Suprapubic skin (tissue), 4 donors: ENCODE data around the gene ANGPTL5. TPM values are rescaled to one million over a fixed set of nuclear protein-coding genes. Genes with fewer than 3 reads are reported as not detected.

Experiments used
- DNase-seq, 2 donors: peaks; one replicate each; pipeline ENCODE4 v3.0.0-alpha.2; 2019; ENCODE audit warnings: low spot score in 2 of 2
- H3K27ac ChIP-seq: fragments of 200-600 bp; sonication (generic); one replicate; pipeline ENCODE4 v1.5.1; 2019
- H3K27me3 ChIP-seq: fragments of 200-600 bp; sonication (generic); one replicate; pipeline ENCODE4 v1.5.1; 2019
- H3K36me3 ChIP-seq: fragments of 200-600 bp; sonication (generic); one replicate; pipeline ENCODE4 v1.5.1; 2019
- H3K4me1 ChIP-seq: fragments of 200-600 bp; sonication (generic); one replicate; pipeline ENCODE4 v1.5.1; 2019
- H3K4me3 ChIP-seq: fragments of 200-600 bp; sonication (generic); one replicate; pipeline ENCODE4 v1.5.1; 2019; ENCODE audit warnings: mild to moderate bottlenecking
- H3K9me3 ChIP-seq: fragments of 200-600 bp; sonication (generic); one replicate; pipeline ENCODE4 v1.5.1; 2019
- CTCF ChIP-seq, 2 donors: fragments of 200-600 bp in 1 of 2; fragments of 450-650 bp in 1 of 2; sonication (generic) in 1 of 2; IDR thresholded peaks; one replicate each; pipeline ENCODE4 v1.5.1; 2016 to 2019; ENCODE audit warnings: antibody characterized with exemption in 2 of 2, mild to moderate bottlenecking in 1 of 2, moderate library complexity in 1 of 2
- EP300 ChIP-seq: sonication (generic); formaldehyde crosslinking; IDR thresholded peaks from one replicate; pipeline ENCODE4 v1.6.1; 2017; ENCODE audit warnings: antibody characterized with exemption
- POLR2A ChIP-seq, 2 donors: fragments of 450-650 bp; IDR thresholded peaks; one replicate each; pipeline ENCODE4 v1.6.1; 2017; ENCODE audit warnings: antibody characterized with exemption in 2 of 2, mild to moderate bottlenecking in 2 of 2, moderate library complexity in 2 of 2
- POLR2AphosphoS5 ChIP-seq, 3 donors: sonication (generic); formaldehyde crosslinking; IDR thresholded peaks; one replicate each; pipeline ENCODE4 v1.6.1; 2017; ENCODE audit warnings: antibody characterized with exemption in 3 of 3
- WGBS: methylation state at CpG from one replicate; pipeline ENCODE4 v1.1.5; 2018; 5-methylcytosine and 5-hydroxymethylcytosine counted together
- total RNA-seq, 4 donors: library from RNA; depleted of rRNA; stranded (reverse); fragments of >200 nt; gene quantifications; one replicate each; pipeline ENCODE4 v1.1.0, GENCODE V29; 2016

Gene ANGPTL5
- total RNA-seq, 4 donors from 2014 or later, result 0.73 to 2.3 (median 0.76) TPM; not detected in 1

- no peak overlapping the region for H3K4me3 ChIP-seq
- WGBS, result 95% methylated on average over 6 of the region's 6 CpGs
- no peak for DNase-seq
- H3K27me3 ChIP-seq, result no peaks in the 10 kb centered on the region
- no peak overlapping the region for H3K27ac ChIP-seq
- H3K4me1 ChIP-seq, result no peaks in the 10 kb centered on the region
- no peaks in the 10 kb centered on the region for H3K36me3 ChIP-seq
- TF ChIP-seq CTCF (IDR thresholded peaks at IDR 0.05) (no peak), EP300 (no peak), POLR2A (IDR thresholded peaks at IDR 0.05) (no peak), POLR2AphosphoS5 (IDR thresholded peaks at IDR 0.05) (no peak)
- no peaks in the 10 kb centered on the region for H3K9me3 ChIP-seq
These were observed 45.8 kb downstream of the ANGPTL5 start for GRCh38 chr11:101870510-101870909.

- DNase-seq, result no peak
- Histone ChIP-seq H3K27ac (no peak overlapping the region), H3K36me3 (no peaks in the 10 kb centered on the region), H3K4me1 (no peaks in the 10 kb centered on the region), H3K4me3 (no peak overlapping the region), H3K27me3 (no peaks in the 10 kb centered on the region), H3K9me3 (no peaks in the 10 kb centered on the region)
- WGBS, result 76% methylated on average over 2 of the region's 2 CpGs
- no peak for TF ChIP-seq EP300
- TF ChIP-seq CTCF (IDR thresholded peaks at IDR 0.05), result no peak
- TF ChIP-seq POLR2A (IDR thresholded peaks at IDR 0.05), result no peak
- no peak for TF ChIP-seq POLR2AphosphoS5 (IDR thresholded peaks at IDR 0.05)
These were observed 48.4 kb downstream of the ANGPTL5 start for GRCh38 chr11:101867951-101868350.

GRCh38 chr11:101866619-101867491, 49.5 kb downstream of the ANGPTL5 start:
- TF ChIP-seq CTCF (IDR thresholded peaks at IDR 0.05), result no peak
- no peak for TF ChIP-seq EP300
- no peak for TF ChIP-seq POLR2A (IDR thresholded peaks at IDR 0.05)
- no peak for TF ChIP-seq POLR2AphosphoS5 (IDR thresholded peaks at IDR 0.05)
- no peaks in the 10 kb centered on the region for H3K36me3 ChIP-seq
- no peak for DNase-seq
- no peaks in the 10 kb centered on the region for H3K9me3 ChIP-seq
- H3K4me1 ChIP-seq, result peaks cover 3% of the 10 kb centered on the region
- H3K27me3 ChIP-seq, result no peaks in the 10 kb centered on the region
- WGBS, result 62% methylated on average over 5 of the region's 5 CpGs
- H3K4me3 ChIP-seq, result no peak overlapping the region
- no peak overlapping the region for H3K27ac ChIP-seq

- H3K27ac ChIP-seq, result no peak overlapping the region
- no peak overlapping the region for H3K4me3 ChIP-seq
- H3K9me3 ChIP-seq, result no peaks in the 10 kb centered on the region
- no peak for TF ChIP-seq EP300
- no peak for TF ChIP-seq POLR2A (IDR thresholded peaks at IDR 0.05)
- no peak for TF ChIP-seq POLR2AphosphoS5 (IDR thresholded peaks at IDR 0.05)
- TF ChIP-seq CTCF (IDR thresholded peaks at IDR 0.05), result no peak
- no peaks in the 10 kb centered on the region for H3K36me3 ChIP-seq
- peaks cover 7% of the 10 kb centered on the region for H3K4me1 ChIP-seq
- DNase-seq, result no peak
- no peaks in the 10 kb centered on the region for H3K27me3 ChIP-seq
These were observed 52.2 kb downstream of the ANGPTL5 start for GRCh38 chr11:101864098-101864497.

- no peak for TF ChIP-seq EP300
- no peak for TF ChIP-seq CTCF (IDR thresholded peaks at IDR 0.05)
- no peak for TF ChIP-seq POLR2AphosphoS5 (IDR thresholded peaks at IDR 0.05)
- no peak for TF ChIP-seq POLR2A (IDR thresholded peaks at IDR 0.05)
These were observed 53.0 kb downstream of the ANGPTL5 start for GRCh38 chr11:101863361-101863760.

More at GRCh38 chr11:101863361-101863760, 53.0 kb downstream of the ANGPTL5 start:
- Histone ChIP-seq H3K4me3 (no peak overlapping the region), H3K9me3 (no peaks in the 10 kb centered on the region), H3K36me3 (no peaks in the 10 kb centered on the region), H3K27me3 (no peaks in the 10 kb centered on the region), H3K4me1 (peaks cover 7% of the 10 kb centered on the region), H3K27ac (no peak overlapping the region)
- DNase-seq, result no peak
